ENCODE results near the gene TAS2R40. TPM values are rescaled to one million over a fixed set of nuclear protein-coding genes. Genes with fewer than 3 reads are reported as not detected.

The TAS2R40 gene
- total RNA-seq, 1 experiment from 2014 or later = not detected

DNA sequence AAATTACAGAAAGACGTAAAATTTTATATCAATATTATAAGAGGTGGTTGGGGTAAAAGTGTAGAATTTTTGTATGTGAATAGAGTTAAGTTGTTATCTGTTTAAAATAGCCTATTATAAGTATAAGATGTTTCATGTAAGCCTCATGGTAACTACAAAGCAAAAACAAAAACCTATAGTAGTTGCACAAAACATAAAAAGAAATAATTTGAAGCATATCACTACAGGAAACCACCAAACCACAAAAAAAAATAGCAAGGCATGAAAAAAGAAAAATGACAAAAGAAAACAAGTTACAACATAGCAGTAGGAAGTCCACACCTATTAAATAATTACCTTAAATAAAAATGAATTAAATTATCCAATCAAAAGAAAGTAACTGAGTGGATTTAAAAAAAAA lies 29.0 kb downstream of the TAS2R40 start:
- no peaks in the 10 kb centered on the region for H3K36me3 ChIP-seq (ENCODE audit: control insufficient read depth in 1 of 2, insufficient read depth in 2 of 2, low read length in 2 of 2)
- no peak overlapping the region for H3K9ac ChIP-seq (ENCODE audit: low read length)
- no peaks in the 10 kb centered on the region for H3K79me2 ChIP-seq (ENCODE audit: insufficient read depth, low read length)
- H3K4me1 ChIP-seq (ENCODE audit: control insufficient read depth in 1 of 2, insufficient read depth in 2 of 2, low read length in 2 of 2) = no peaks in the 10 kb centered on the region
- H4K20me1 ChIP-seq (ENCODE audit: insufficient read depth) = no peaks in the 10 kb centered on the region
- no TSS peak for BruUV-seq (replicated peaks)
- no peak overlapping the region for H3K27ac ChIP-seq (ENCODE audit: low read depth, low read length)
- H3K9me3 ChIP-seq (ENCODE audit: control insufficient read depth in 1 of 2, insufficient read depth in 1 of 2, low read depth in 1 of 2, low read length in 2 of 2) = no peaks in the 10 kb centered on the region
- ATAC-seq (no peak), DNase-seq (ENCODE audit: low read depth, low spot score) (no peak)
- TF ChIP-seq SP1 (IDR thresholded peaks at IDR 0.05; ENCODE audit: low read depth) (no peak), ZFX (IDR thresholded peaks at IDR 0.05) (no peak), EZH2 (IDR thresholded peaks at IDR 0.05) (no peak), POLR2A (IDR thresholded peaks at IDR 0.05; ENCODE audit: borderline replicate concordance, extremely low read depth, insufficient read depth, insufficient read length) (no peak), TCF7L2 (IDR thresholded peaks at IDR 0.05; ENCODE audit: borderline replicate concordance, extremely low read depth, insufficient read depth, insufficient read length) (no peak), ELF1 (IDR thresholded peaks at IDR 0.05; ENCODE audit: borderline replicate concordance, low read depth) (no peak), YY1 (IDR thresholded peaks at IDR 0.05; ENCODE audit: extremely low read depth, insufficient replicate concordance, low read depth, low read length) (no peak)
- TF ChIP-seq, protein P1, sequence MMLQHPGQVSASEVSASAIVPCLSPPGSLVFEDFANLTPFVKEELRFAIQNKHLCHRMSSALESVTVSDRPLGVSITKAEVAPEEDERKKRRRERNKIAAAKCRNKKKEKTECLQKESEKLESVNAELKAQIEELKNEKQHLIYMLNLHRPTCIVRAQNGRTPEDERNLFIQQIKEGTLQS (IDR thresholded peaks at IDR 0.05) = no peak
- TF ChIP-seq, protein P2, sequence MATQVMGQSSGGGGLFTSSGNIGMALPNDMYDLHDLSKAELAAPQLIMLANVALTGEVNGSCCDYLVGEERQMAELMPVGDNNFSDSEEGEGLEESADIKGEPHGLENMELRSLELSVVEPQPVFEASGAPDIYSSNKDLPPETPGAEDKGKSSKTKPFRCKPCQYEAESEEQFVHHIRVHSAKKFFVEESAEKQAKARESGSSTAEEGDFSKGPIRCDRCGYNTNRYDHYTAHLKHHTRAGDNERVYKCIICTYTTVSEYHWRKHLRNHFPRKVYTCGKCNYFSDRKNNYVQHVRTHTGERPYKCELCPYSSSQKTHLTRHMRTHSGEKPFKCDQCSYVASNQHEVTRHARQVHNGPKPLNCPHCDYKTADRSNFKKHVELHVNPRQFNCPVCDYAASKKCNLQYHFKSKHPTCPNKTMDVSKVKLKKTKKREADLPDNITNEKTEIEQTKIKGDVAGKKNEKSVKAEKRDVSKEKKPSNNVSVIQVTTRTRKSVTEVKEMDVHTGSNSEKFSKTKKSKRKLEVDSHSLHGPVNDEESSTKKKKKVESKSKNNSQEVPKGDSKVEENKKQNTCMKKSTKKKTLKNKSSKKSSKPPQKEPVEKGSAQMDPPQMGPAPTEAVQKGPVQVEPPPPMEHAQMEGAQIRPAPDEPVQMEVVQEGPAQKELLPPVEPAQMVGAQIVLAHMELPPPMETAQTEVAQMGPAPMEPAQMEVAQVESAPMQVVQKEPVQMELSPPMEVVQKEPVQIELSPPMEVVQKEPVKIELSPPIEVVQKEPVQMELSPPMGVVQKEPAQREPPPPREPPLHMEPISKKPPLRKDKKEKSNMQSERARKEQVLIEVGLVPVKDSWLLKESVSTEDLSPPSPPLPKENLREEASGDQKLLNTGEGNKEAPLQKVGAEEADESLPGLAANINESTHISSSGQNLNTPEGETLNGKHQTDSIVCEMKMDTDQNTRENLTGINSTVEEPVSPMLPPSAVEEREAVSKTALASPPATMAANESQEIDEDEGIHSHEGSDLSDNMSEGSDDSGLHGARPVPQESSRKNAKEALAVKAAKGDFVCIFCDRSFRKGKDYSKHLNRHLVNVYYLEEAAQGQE (IDR thresholded peaks at IDR 0.05; ENCODE audit: low read depth) = no peak
- TF ChIP-seq, protein P3, sequence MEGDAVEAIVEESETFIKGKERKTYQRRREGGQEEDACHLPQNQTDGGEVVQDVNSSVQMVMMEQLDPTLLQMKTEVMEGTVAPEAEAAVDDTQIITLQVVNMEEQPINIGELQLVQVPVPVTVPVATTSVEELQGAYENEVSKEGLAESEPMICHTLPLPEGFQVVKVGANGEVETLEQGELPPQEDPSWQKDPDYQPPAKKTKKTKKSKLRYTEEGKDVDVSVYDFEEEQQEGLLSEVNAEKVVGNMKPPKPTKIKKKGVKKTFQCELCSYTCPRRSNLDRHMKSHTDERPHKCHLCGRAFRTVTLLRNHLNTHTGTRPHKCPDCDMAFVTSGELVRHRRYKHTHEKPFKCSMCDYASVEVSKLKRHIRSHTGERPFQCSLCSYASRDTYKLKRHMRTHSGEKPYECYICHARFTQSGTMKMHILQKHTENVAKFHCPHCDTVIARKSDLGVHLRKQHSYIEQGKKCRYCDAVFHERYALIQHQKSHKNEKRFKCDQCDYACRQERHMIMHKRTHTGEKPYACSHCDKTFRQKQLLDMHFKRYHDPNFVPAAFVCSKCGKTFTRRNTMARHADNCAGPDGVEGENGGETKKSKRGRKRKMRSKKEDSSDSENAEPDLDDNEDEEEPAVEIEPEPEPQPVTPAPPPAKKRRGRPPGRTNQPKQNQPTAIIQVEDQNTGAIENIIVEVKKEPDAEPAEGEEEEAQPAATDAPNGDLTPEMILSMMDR (IDR thresholded peaks at IDR 0.05 in 2 of 3, conservative IDR thresholded peaks at IDR 0.05 in 1 of 3; ENCODE audit: borderline replicate concordance in 1 of 3, insufficient read depth in 1 of 3, low read depth in 2 of 3, low read length in 2 of 3) = no peak
- no peak overlapping the region for H3K4me2 ChIP-seq (ENCODE audit: low read length)
- intact Hi-C loops (cut with micrococcal nuclease) = no loop called here
- RAD21 ChIA-PET (ENCODE audit: low non-redundant PET in 1 of 2, low total read pairs in 2 of 2, uncharacterized antibody in 2 of 2, unreplicated experiment in 2 of 2) = no interaction called here
- H3K27me3 ChIP-seq (ENCODE audit: insufficient read depth, low read length) = no peaks in the 10 kb centered on the region
- POLR2A ChIA-PET = no interaction called here
- H2AFZ ChIP-seq (ENCODE audit: low read depth, low read length, poor library complexity, severe bottlenecking) = no peak overlapping the region
- no peak overlapping the region for H3K4me3 ChIP-seq (replicated peaks in 1 of 2; ENCODE audit: low read depth in 1 of 2, low read length in 2 of 2)
- CTCF ChIA-PET = no interaction called here
- H3K9me2 ChIP-seq (ENCODE audit: insufficient read depth) = no peaks in the 10 kb centered on the region

All from HCT116 (cell line).